Suprapubic skin (tissue), 3 donors: ENCODE results near the gene PTPN4.

Source experiments
- POLR2A ChIP-seq, 2 donors: fragments of 450-650 bp; IDR thresholded peaks; one replicate each; pipeline ENCODE4 v1.6.1; 2017; ENCODE audit warnings: antibody characterized with exemption in 2 of 2, mild to moderate bottlenecking in 2 of 2, moderate library complexity in 2 of 2
- TF ChIP-seq, protein P1 (sequence below), 2 donors: fragments of 200-600 bp in 1 of 2; fragments of 450-650 bp in 1 of 2; sonication (generic) in 1 of 2; IDR thresholded peaks; one replicate each; pipeline ENCODE4 v1.5.1; 2016 to 2019; ENCODE audit warnings: antibody characterized with exemption in 2 of 2, mild to moderate bottlenecking in 1 of 2, moderate library complexity in 1 of 2

DNA sequence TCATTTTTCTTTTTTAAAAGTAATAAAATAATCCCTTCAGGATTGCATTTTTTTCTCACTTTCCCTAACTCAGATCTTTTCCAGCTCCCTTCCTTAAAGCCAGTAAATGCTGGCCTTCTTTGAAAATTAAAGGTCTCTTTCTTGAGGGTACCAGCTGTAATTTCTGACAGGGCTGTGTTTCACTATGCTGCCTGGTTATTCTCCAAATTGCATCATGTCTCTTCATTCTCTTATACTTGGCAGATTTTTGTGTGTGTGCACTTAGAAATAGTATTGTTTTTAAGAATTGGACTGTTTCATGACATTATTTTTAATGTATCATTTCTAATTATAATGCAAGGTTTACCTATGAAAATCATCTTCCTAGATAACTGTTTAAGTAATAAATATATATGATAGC lies 181.1 kb downstream of the PTPN4 start:
- TF ChIP-seq, protein P1, sequence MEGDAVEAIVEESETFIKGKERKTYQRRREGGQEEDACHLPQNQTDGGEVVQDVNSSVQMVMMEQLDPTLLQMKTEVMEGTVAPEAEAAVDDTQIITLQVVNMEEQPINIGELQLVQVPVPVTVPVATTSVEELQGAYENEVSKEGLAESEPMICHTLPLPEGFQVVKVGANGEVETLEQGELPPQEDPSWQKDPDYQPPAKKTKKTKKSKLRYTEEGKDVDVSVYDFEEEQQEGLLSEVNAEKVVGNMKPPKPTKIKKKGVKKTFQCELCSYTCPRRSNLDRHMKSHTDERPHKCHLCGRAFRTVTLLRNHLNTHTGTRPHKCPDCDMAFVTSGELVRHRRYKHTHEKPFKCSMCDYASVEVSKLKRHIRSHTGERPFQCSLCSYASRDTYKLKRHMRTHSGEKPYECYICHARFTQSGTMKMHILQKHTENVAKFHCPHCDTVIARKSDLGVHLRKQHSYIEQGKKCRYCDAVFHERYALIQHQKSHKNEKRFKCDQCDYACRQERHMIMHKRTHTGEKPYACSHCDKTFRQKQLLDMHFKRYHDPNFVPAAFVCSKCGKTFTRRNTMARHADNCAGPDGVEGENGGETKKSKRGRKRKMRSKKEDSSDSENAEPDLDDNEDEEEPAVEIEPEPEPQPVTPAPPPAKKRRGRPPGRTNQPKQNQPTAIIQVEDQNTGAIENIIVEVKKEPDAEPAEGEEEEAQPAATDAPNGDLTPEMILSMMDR (IDR thresholded peaks at IDR 0.05), result no peak
- TF ChIP-seq POLR2A (IDR thresholded peaks at IDR 0.05), result no peak
